Endometrial microvascular endothelial cells (primary cell): Measurements from ENCODE around the gene H19. TPM values are rescaled to one million over a fixed set of nuclear protein-coding genes. Genes with fewer than 3 reads are reported as not detected.

Source experiments
- in situ Hi-C: cut with HindIII; loops from 2 replicates; pipeline ENCODE4 v1.10.0; 2017; ENCODE audit warnings: low sequenced_read_pairs, low pct_unique_long_range_greater_than_20kb; ENCODE audit errors: inconsistent ontology term
- total RNA-seq: library from RNA; depleted of rRNA; stranded (reverse); fragments of >200 nt; gene quantifications from one replicate; pipeline ENCODE4 v1.2.3, GENCODE V29; 2015; ENCODE audit errors: inconsistent ontology term

The H19 gene
- total RNA-seq, 1 donor from 2014 or later, result 5.4 TPM

- in situ Hi-C loops, result no loop called here
Measured at GRCh38 chr11:1953489-1954266, 44.0 kb downstream of the H19 start.

GRCh38 chr11:1952806-1953482 lies 44.7 kb downstream of the H19 start:
- in situ Hi-C loops, result no loop called here

GRCh38 chr11:1949922-1950321 lies 47.7 kb downstream of the H19 start:
- in situ Hi-C loops, result no loop called here

- in situ Hi-C loops, result no loop called here
Measured at GRCh38 chr11:1949302-1949701, 48.3 kb downstream of the H19 start.

GRCh38 chr11:1948389-1948788 lies 49.3 kb downstream of the H19 start:
- in situ Hi-C loops, result no loop called here

- in situ Hi-C loops, result no loop called here
Measured at GRCh38 chr11:1947592-1948237, 49.9 kb downstream of the H19 start.

- in situ Hi-C loops, result no loop called here
Measured at GRCh38 chr11:1946812-1947484, 50.7 kb downstream of the H19 start, which contains the start of gene MRPL23. Gene MRPL23, plus strand, starts transcription at chr11:1947332. Its CDS starts 31 bp downstream, at chr11:1947363.

Other genes starting within 250 kb of the H19 start
- gene IFITM10, start 247.2 kb downstream of the H19 start, total RNA-seq, result not detected
- gene CTSD, start 233.9 kb downstream of the H19 start, total RNA-seq, result 232 TPM
- gene SYT8, start 162.9 kb downstream of the H19 start, total RNA-seq, result not detected
- not detected for gene TNNI2, start 158.9 kb downstream of the H19 start, total RNA-seq
- not detected for gene LSP1, start 144.8 kb downstream of the H19 start, total RNA-seq
- gene PRR33, start 105.9 kb downstream of the H19 start, total RNA-seq, result not detected
- not detected for gene TNNT3, start 78.1 kb downstream of the H19 start, total RNA-seq
- gene MRPL23, start 50.5 kb downstream of the H19 start, total RNA-seq, result 170 TPM
- gene IGF2, start 141.5 kb upstream of the H19 start, total RNA-seq, result not detected
- not detected for gene INS, start 163.4 kb upstream of the H19 start, total RNA-seq
- gene TH, start 174.0 kb upstream of the H19 start, total RNA-seq, result not detected